Measurements from ENCODE around the gene SAMD1.

The SAMD1 gene

DNA sequence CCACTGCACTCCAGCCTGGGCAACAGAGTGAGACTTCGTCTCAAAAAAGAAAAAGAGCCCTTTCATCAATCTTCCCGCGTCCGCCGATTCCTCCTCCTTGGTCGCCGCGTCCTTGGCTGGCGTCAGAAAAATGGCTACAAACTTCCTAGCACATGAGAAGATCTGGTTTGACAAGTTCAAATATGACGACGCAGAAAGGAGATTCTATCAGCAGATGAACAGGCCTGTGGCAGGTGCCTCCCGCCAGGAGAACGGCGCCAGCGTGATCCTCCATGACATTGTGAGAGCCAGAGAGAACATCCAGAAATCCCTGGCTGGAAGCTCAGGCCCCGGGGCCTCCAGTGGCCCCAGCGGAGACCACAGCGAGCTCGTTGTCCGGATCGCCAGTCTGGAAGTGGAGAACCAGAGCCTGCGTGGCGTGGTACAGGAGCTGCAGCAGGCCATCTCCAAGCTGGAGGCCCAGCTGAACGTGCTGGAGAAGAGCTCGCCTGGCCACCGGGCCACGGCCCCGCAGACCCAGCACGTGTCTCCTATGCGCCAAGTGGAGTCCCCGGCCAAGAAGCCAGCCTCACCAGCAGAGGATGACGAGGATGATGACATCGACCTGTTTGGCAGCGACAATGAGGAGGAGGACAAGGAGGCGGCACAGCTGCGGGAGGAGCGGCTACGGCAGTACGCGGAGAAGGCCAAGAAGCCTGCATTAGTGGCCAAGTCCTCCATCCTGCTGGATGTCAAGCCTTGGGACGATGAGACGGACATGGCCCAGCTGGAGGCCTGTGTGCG, 20.1 kb downstream of the SAMD1 start:
- Histone ChIP-seq H3K4me1 (ENCODE audit: insufficient read depth, low read length) (no peaks in the 10 kb centered on the region; the same call in 1 of the 2 replicates), H3K27ac (ENCODE audit: low read length) (no peak overlapping the region), H3K36me3 (ENCODE audit: insufficient read depth, low read depth, low read length) (no peaks in the 10 kb centered on the region), H3K27me3 (ENCODE audit: insufficient read depth, low read length) (peaks cover 45% of the 10 kb centered on the region), H3K4me3 (ENCODE audit: low read length) (no peak overlapping the region), H3K9me3 (ENCODE audit: insufficient read depth, low read depth, low read length) (no peaks in the 10 kb centered on the region), H3K9ac (ENCODE audit: low read depth, low read length) (no peak overlapping the region)

DNA sequence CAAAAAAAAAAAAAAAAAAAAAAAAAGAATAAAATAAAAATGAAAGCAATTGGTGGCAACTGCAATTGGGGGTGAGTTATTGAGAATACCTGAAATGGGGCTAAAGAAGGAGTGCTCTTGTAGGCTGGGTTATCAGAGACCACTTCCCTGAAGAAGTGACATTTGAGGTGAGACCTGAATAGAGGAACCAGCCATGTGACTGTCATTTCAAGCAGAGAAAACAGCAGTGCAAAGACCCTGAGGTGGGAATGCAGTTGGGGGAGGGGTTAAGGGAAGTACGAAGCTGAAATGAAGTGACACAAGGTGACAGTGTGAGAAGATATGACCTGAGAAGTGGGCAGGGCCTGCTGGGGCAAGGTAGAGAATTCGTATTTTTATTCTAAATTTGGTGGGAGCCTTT, 24.4 kb downstream of the SAMD1 start:
- H3K36me3 ChIP-seq (ENCODE audit: insufficient read depth, low read depth, low read length) = no peaks in the 10 kb centered on the region
- H3K4me3 ChIP-seq (ENCODE audit: low read length) = no peak overlapping the region
- no peaks in the 10 kb centered on the region for H3K9me3 ChIP-seq (ENCODE audit: insufficient read depth, low read depth, low read length)
- no peaks in the 10 kb centered on the region for H3K4me1 ChIP-seq (ENCODE audit: insufficient read depth, low read length)
- no peak overlapping the region for H3K9ac ChIP-seq (ENCODE audit: low read depth, low read length)
- H3K27ac ChIP-seq (ENCODE audit: low read length) = no peak overlapping the region
- peaks cover 6% of the 10 kb centered on the region; the same call in 1 of the 2 replicates for H3K27me3 ChIP-seq (ENCODE audit: insufficient read depth, low read length)

DNA sequence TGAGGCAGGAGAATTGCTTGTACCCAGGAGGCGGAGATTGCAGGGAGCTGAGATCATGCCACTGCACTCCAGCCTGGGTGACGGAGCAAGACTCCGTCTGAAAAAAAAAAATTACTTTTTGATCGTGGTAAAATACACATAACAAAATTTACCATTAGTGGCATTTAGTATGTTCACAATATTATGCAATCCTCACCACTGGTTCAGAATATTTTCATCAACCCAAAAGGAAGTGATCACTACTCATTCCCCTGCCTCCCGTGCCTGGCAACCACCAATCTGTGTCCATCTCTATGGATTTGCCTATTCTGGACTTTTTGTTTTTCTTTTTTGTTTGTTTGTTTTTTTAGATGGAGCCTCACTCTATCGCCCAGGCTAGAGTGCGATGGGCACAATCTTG, 27.4 kb downstream of the SAMD1 start:
- no peak overlapping the region for H3K27ac ChIP-seq (ENCODE audit: low read length)
- H3K27me3 ChIP-seq (ENCODE audit: insufficient read depth, low read length) = peaks cover 19% of the 10 kb centered on the region
- H3K9ac ChIP-seq (ENCODE audit: low read depth, low read length) = no peak overlapping the region
- H3K9me3 ChIP-seq (ENCODE audit: insufficient read depth, low read depth, low read length) = no peaks in the 10 kb centered on the region
- H3K4me3 ChIP-seq (ENCODE audit: low read length) = no peak overlapping the region
- H3K36me3 ChIP-seq (ENCODE audit: insufficient read depth, low read depth, low read length) = no peaks in the 10 kb centered on the region
- no peaks in the 10 kb centered on the region for H3K4me1 ChIP-seq (ENCODE audit: insufficient read depth, low read length)

DNA sequence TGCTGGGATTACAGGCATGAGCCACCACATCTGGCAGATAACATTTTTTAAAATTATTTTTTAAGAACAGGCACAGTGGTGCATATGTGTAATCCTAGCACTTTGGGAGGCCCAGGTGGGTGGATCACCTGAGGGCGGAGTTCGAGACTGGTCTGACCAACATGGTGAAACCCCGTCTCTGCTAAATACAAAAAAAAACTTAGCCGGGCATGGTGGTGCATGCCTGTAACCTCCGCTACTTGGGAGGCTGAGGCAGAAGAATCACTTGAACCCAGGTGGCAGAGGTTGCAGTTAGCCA, 28.0 kb downstream of the SAMD1 start:
- Histone ChIP-seq H3K9ac (ENCODE audit: low read depth, low read length) (no peak overlapping the region), H3K4me1 (ENCODE audit: insufficient read depth, low read length) (no peaks in the 10 kb centered on the region)

DNA sequence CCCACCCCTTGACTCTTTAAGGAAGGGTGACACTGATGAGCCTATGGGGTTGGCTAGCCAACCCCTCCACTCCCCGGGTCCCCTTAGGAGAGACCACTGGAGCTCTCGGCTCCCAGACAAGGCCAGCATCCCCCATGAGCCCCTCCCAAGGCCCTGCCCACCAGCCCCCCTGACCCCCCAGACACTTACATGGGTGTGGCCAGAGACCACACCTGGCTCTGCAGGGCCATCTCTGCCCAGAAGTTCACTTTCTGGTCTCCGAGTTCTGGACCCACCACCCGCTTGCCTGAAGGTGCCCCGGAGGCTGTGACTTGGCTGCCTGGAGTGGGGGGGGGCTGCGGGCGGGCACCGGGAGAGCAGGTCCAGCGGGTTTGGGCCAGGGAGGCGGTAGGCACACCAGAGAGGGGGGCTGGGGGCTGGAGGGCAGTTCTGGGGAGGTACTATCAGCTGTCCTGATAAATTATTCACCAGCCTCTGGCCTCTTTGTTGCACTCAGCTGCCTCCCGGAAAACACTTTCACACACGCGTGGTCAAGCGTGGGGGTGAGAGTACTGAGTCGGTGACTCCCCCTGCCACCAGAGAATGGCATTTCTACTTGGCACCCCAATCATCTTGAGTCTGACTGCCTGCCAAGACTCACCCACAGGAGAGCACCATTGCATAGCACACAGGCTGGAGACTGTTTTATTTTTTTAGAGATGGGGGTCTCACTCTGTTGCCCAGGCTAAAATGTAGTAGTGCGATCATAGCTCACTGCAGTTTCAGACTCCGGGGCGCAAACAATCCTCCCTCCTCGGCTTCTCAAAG, 28.6 kb downstream of the SAMD1 start, which contains the start of gene PALM3:
Gene PALM3 (minus strand): TSS at position 326 of the 807 bp plus-strand sequence. CDS start 96 bp downstream, at position 230.
- no peaks in the 10 kb centered on the region for H3K9me3 ChIP-seq (ENCODE audit: insufficient read depth, low read depth, low read length)
- no peaks in the 10 kb centered on the region for H3K4me1 ChIP-seq (ENCODE audit: insufficient read depth, low read length)
- H3K9ac ChIP-seq (ENCODE audit: low read depth, low read length) = no peak within 1 kb of the TSS
- peaks cover 26% of the 10 kb centered on the region for H3K27me3 ChIP-seq (ENCODE audit: insufficient read depth, low read length)
- H3K4me3 ChIP-seq (ENCODE audit: low read length) = no peak within 1 kb of the TSS
- no peaks in the 10 kb centered on the region for H3K36me3 ChIP-seq (ENCODE audit: insufficient read depth, low read depth, low read length)
- H3K27ac ChIP-seq (ENCODE audit: low read length) = no peak within 1 kb of the TSS

More for the DNA sequence above, 28.0 kb downstream of the SAMD1 start:
- Histone ChIP-seq H3K27ac (ENCODE audit: low read length) (no peak overlapping the region), H3K9me3 (ENCODE audit: insufficient read depth, low read depth, low read length) (no peaks in the 10 kb centered on the region), H3K36me3 (ENCODE audit: insufficient read depth, low read depth, low read length) (no peaks in the 10 kb centered on the region), H3K27me3 (ENCODE audit: insufficient read depth, low read length) (peaks cover 23% of the 10 kb centered on the region), H3K4me3 (ENCODE audit: low read length) (no peak overlapping the region)

DNA sequence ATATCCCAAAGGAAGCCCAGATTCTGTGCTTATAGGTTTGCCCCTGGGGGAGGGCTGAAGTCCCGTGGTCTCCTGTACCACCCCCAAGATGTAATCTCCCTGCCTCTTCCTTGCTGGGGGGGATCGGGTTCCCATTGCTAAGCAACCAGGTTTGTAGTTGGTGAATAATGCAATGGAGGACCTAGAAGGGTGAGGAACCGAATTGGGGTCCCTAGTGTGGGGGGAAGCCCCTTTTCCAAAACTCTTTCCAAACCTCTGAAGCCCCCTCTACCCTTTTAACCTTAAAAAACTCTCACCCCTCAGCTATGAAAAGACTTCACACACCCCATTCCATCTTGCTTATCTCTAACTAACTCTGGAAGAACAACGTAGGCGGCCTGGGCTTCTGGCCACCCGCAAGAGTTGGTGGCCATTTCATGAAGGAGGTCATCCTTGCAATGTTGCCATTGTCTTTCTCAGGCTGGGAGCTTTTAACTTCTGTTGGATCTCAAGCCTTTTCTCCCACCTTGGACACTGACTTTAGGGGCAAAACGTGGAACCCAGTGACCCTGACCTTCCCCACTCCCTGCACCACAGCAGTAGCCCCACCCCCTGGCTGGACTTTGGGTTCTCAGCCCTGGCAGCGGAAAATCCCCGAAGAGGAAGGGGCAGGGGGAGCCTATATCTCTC, 29.3 kb downstream of the SAMD1 start:
- Histone ChIP-seq H3K27me3 (ENCODE audit: insufficient read depth, low read length) (peaks cover 33% of the 10 kb centered on the region), H3K27ac (ENCODE audit: low read length) (no peak overlapping the region), H3K36me3 (ENCODE audit: insufficient read depth, low read depth, low read length) (no peaks in the 10 kb centered on the region), H3K9me3 (ENCODE audit: insufficient read depth, low read depth, low read length) (no peaks in the 10 kb centered on the region), H3K4me3 (ENCODE audit: low read length) (no peak overlapping the region), H3K9ac (ENCODE audit: low read depth, low read length) (no peak overlapping the region), H3K4me1 (ENCODE audit: insufficient read depth, low read length) (no peaks in the 10 kb centered on the region)

DNA sequence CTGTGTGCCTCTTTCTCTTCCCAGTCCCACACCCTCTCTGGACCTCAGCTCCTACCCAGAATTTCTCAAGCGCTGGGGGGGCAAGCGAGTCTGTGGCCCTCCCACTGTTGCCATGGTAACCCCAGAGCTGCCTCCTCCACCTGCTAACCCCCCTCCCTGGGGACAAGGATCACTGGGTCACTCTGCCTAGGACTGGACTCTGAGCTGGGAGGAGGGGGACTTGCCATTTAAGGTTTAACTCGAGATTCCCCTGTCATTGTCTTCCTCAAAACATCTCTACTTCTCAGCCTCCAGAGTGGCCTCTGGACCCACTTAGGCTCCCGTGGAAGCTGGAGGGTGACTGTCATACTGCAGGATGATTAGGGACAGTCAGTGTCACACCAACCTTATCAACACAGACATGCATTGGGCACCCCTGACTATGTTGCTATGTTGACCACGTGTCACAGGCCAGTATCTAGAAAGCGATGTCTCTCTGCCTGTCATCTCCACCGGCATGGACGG, 30.8 kb downstream of the SAMD1 start:
- H3K4me3 ChIP-seq (ENCODE audit: low read length) = no peak overlapping the region
- H3K27me3 ChIP-seq (ENCODE audit: insufficient read depth, low read length) = peaks cover 33% of the 10 kb centered on the region
- no peak overlapping the region for H3K9ac ChIP-seq (ENCODE audit: low read depth, low read length)
- no peaks in the 10 kb centered on the region for H3K4me1 ChIP-seq (ENCODE audit: insufficient read depth, low read length)
- H3K27ac ChIP-seq (ENCODE audit: low read length) = no peak overlapping the region
- no peaks in the 10 kb centered on the region for H3K9me3 ChIP-seq (ENCODE audit: insufficient read depth, low read depth, low read length)
- H3K36me3 ChIP-seq (ENCODE audit: insufficient read depth, low read depth, low read length) = no peaks in the 10 kb centered on the region

DNA sequence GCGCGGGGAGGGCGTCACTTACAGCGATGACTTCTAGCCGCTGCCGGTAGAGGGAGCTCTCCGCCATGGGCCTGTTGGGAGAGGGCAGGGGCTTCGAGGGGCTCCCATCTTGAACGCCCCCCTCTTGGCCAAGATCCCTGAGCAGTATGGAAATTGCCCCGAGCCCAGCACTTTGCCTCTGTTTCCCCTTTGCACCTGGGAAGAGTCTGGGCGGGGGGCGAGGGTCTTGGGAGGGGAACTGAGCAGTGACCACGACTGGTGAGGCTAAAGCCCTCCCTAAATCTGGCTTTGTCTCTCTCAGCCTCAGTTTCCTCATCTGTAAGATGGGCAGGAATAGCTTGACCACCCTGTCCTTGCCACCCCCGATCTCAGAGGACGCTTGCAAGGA, 31.5 kb downstream of the SAMD1 start:
- no peaks in the 10 kb centered on the region for H3K4me1 ChIP-seq (ENCODE audit: insufficient read depth, low read length)
- H3K9me3 ChIP-seq (ENCODE audit: insufficient read depth, low read depth, low read length) = no peaks in the 10 kb centered on the region
- H3K4me3 ChIP-seq (ENCODE audit: low read length) = no peak overlapping the region
- H3K36me3 ChIP-seq (ENCODE audit: insufficient read depth, low read depth, low read length) = no peaks in the 10 kb centered on the region
- no peak overlapping the region for H3K9ac ChIP-seq (ENCODE audit: low read depth, low read length)
- H3K27me3 ChIP-seq (ENCODE audit: insufficient read depth, low read length) = peaks cover 33% of the 10 kb centered on the region
- no peak overlapping the region for H3K27ac ChIP-seq (ENCODE audit: low read length)

DNA sequence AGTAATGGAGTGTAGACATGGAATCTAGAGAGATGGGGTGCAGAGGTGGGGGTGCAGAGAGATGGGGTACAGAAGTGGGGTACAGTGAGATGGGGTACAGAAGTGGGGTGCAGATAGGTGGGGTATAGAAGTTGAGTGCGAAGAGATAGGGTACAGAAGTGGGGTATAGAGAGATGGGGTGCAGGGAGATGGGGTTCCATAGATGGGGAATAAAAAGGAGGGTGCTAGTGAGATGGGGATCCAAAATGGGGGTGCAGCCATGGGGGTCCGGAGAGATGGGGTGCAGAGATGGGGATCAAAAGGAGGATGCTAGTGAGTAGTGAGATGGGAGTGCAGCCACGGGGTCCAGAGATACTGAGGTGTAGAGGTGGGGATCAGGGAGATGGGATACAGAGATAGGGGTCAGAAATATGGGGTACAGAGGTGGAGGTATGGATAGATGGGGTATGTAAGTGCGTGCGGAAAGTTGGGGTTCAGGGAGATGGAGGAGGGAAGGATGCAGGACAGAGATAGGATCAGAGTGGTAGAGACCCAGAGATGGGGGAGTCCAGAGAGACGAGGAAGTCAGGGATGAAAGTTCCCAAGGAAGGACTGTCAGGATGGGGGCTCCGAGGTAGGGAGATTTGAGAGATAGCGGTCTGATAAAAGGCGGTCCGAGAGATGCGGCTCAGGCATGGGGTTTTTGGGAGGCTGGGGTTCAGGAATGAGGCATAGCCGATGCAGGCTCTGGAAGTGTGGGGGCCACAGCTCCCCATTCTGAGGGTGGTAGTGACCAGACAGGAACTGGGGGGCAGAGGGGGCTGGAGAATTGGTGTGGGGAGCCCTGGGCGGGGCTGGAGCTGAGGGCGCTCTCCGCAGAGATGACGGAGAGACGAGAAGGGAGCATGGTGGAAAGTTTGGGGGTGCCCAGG, 32.1 kb downstream of the SAMD1 start:
- Histone ChIP-seq H3K27ac (ENCODE audit: low read length) (no peak overlapping the region), H3K36me3 (ENCODE audit: insufficient read depth, low read depth, low read length) (no peaks in the 10 kb centered on the region), H3K4me1 (ENCODE audit: insufficient read depth, low read length) (no peaks in the 10 kb centered on the region), H3K4me3 (ENCODE audit: low read length) (peak overlapping the region; percentile 61), H3K27me3 (ENCODE audit: insufficient read depth, low read length) (peaks cover 33% of the 10 kb centered on the region), H3K9me3 (ENCODE audit: insufficient read depth, low read depth, low read length) (no peaks in the 10 kb centered on the region), H3K9ac (ENCODE audit: low read depth, low read length) (no peak overlapping the region; the same call in 1 of the 2 replicates)

DNA sequence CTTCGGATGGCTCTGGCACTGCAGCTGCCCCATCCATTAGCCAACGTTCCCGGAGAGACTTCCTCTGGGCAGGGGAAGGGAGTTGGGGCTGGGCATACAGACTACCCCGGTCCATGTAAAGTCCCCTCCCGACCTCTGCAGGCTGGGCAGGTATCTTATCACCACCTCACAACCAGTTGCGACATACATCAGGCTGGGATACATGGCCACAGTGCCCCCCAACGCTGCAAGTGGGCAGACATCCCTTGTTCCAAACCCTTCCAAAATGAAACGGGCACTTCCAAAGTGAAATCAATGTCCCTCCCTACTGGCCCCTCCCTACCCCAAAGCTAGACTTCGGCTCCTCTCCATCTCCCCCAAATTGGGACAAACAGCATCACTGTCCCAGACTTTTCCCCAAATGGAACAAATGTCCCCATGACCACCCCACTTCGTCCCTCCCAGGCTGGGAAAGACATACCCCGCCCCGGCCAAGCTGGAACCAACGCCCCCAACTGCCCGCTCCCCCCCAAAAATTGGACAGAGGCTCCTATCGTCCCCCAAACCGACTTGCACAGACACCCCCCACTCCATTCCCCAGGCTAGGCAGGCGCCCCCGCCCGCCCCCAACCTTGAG, 33.7 kb downstream of the SAMD1 start:
- Histone ChIP-seq H3K27me3 (ENCODE audit: insufficient read depth, low read length) (peaks cover 33% of the 10 kb centered on the region), H3K9me3 (ENCODE audit: insufficient read depth, low read depth, low read length) (no peaks in the 10 kb centered on the region), H3K27ac (ENCODE audit: low read length) (no peak overlapping the region), H3K9ac (ENCODE audit: low read depth, low read length) (peak overlapping the region; percentile 37; the same call in 1 of the 2 replicates), H3K4me1 (ENCODE audit: insufficient read depth, low read length) (no peaks in the 10 kb centered on the region), H3K36me3 (ENCODE audit: insufficient read depth, low read depth, low read length) (no peaks in the 10 kb centered on the region), H3K4me3 (ENCODE audit: low read length) (peak overlapping the region; percentile 70)
